ENCODE results near the gene ANLN.

DNA sequence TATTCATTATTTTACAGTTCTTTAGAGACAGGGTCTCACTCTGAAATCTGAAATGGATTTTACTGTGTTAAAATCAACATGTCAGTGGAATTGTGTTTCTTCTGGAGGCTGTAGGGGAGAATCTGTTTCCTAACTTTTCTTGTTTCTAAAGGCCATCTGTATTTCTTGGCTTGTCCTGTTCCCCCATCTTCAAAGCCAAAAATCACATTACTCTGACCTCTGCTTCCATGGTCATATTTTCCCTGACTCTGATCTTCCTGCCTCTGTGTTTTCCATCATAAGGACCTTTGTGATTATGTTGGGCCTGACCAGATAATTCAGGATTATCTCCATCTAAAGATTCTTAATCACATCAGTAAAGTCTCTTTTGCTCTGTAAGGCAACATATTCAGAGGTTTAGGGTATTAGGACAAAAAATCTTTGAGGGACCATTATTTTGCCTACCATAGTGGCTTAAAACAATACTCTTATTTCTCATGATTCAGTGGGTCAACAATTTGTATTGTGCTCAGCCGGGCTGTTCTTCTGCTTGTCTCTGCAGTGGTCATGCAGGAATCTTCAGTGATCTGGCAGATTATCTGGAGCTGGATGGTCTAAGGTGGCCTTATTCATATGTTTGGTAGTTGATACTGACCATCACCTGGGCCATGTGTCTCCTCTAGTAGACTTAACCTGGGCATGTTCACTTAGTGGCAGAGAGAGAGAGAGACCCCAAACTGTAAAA, 5.7 kb downstream of the ANLN start:
- TF ChIP-seq, protein P1, sequence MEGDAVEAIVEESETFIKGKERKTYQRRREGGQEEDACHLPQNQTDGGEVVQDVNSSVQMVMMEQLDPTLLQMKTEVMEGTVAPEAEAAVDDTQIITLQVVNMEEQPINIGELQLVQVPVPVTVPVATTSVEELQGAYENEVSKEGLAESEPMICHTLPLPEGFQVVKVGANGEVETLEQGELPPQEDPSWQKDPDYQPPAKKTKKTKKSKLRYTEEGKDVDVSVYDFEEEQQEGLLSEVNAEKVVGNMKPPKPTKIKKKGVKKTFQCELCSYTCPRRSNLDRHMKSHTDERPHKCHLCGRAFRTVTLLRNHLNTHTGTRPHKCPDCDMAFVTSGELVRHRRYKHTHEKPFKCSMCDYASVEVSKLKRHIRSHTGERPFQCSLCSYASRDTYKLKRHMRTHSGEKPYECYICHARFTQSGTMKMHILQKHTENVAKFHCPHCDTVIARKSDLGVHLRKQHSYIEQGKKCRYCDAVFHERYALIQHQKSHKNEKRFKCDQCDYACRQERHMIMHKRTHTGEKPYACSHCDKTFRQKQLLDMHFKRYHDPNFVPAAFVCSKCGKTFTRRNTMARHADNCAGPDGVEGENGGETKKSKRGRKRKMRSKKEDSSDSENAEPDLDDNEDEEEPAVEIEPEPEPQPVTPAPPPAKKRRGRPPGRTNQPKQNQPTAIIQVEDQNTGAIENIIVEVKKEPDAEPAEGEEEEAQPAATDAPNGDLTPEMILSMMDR (IDR thresholded peaks at IDR 0.05 in 8 of 11, conservative IDR thresholded peaks at IDR 0.05 in 3 of 11), result no peak
- TF ChIP-seq POLR2A (IDR thresholded peaks at IDR 0.05) (no peak), POLR2AphosphoS5 (IDR thresholded peaks at IDR 0.05) (no peak)
